ENCODE results near the gene ESRRA.

GRCh38 chr11:64358536-64358906 lies 53.2 kb downstream of the ESRRA start:
- no peak for TF ChIP-seq CTCF (IDR thresholded peaks at IDR 0.05)
- no peak for TF ChIP-seq POLR2A (IDR thresholded peaks at IDR 0.05)
- TF ChIP-seq POLR2AphosphoS5 (IDR thresholded peaks at IDR 0.05) = no peak

Measured in prostate gland (tissue), 2 donors.